T-helper 9 cell (primary cell): ENCODE data around the gene TMEM45A.
"Not testable (repeated sequence)": the region's sequence is repeated elsewhere in the genome, so short reads cannot be mapped to it uniquely, and the experiment has no call there.

ENCODE experiments used
- DNase-seq: peaks from one replicate; pipeline ENCODE4 v3.0.0-alpha.2; 2020

The TMEM45A gene

DNA sequence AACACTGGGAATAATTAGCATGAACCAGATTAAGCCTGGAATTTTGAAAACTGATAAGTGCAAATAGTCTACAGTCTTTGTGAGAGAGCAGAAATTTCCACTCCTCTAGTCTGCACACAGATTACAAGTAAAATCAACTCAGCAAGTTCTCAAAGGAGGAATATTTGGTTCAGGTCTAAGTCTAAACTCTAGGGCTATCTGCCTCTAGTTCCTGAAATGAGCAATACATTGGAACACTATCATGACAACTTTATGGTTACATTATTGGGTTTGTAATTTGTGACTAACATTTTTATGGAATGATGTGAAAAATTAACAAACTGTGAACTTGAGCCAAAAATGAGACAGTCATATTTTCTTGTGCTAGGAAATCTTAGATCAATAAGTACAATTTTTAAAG, 86.2 kb downstream of the TMEM45A start:
- no peak for DNase-seq

DNA sequence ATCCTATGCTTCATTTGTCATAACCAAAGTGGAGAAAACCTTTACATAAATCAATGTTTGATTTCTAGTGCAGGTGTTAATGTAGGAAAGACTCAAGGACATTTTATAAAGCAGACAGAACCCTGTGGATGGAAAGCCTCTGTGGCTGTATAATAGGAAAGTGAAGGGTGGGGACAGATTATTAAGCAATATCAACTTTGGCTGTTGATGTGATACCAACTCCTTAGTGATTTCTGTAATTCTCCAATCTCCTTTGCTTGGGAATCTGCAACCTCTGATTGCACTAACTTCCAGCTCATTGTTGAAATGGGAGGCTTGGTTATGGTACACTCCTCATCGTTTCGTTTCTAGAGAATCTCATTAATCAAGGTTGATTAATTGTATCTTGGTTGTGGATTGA, 87.7 kb downstream of the TMEM45A start:
- no peak for DNase-seq

GRCh38 chr3:100581650-100582049, 89.2 kb downstream of the TMEM45A start:
- no peak for DNase-seq

GRCh38 chr3:100582157-100582556, 89.7 kb downstream of the TMEM45A start:
- not testable (repeated sequence) for DNase-seq

DNA sequence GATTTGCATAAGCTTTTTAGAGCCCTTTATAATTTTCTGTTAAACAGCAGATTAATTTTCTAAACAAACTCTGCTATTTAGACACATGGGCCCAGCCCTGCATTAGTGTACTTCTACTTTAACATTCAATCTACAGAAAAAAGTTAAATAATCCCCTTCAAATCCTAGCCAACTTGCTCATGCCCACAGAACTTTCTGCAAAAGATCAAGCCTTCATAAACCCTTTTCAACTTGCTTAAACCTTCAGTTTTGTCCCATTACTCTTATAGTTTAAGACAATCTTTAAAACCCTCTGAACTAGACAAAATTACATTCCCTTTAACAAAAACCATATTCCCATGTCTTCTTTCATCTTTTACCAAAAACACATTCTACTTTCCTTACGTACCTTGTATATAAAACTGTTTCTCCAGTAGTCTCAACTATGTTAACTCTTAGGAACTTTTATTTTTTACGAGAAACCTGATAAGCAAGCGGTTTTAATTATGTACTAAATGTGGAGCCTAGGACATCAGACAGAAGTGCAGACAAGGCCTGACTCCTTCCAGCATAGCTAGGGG, 91.8 kb downstream of the TMEM45A start:
- no peak for DNase-seq

GRCh38 chr3:100586832-100587231, 94.4 kb downstream of the TMEM45A start:
- no peak for DNase-seq

DNA sequence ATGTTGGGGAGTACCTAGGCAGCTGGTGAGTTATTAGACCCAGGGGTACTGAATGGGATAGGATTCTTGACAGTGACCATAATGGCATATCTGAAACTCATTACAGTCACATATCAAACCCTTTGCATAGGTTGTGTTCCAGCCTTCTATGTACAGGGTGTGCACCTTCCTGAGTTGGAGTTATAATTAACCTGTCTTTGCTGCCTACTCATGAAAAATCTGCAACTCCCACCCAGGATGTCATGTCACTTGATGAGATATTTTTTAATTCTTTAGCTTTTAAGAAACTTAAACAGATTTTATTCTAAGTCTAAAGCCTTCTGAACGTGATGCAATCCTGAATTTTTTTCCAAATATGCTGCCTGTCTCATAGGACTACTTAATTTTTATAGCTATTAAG, 95.8 kb downstream of the TMEM45A start:
- no peak for DNase-seq

- peak; percentile 40 for DNase-seq
Observed at GRCh38 chr3:100590114-100590839, 97.9 kb downstream of the TMEM45A start.

DNA sequence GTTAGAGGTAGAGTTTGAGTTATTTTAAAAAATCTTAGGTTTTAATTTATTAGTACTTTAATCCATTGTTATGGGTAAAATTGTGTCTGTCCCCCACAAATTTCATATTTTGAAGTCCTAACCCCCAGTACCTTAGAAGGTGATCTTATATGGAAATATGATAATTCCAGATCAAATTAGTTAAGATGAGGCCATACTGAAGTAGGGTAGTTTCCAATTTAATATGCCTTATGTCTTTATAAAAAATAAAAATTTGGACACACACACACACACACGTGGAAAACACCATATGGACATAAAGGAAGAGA, 98.4 kb downstream of the TMEM45A start:
- no peak for DNase-seq

- no peak for DNase-seq
Observed at GRCh38 chr3:100591411-100591810, 99.0 kb downstream of the TMEM45A start.

GRCh38 chr3:100600181-100601042, 108.0 kb downstream of the TMEM45A start:
- no peak for DNase-seq

DNA sequence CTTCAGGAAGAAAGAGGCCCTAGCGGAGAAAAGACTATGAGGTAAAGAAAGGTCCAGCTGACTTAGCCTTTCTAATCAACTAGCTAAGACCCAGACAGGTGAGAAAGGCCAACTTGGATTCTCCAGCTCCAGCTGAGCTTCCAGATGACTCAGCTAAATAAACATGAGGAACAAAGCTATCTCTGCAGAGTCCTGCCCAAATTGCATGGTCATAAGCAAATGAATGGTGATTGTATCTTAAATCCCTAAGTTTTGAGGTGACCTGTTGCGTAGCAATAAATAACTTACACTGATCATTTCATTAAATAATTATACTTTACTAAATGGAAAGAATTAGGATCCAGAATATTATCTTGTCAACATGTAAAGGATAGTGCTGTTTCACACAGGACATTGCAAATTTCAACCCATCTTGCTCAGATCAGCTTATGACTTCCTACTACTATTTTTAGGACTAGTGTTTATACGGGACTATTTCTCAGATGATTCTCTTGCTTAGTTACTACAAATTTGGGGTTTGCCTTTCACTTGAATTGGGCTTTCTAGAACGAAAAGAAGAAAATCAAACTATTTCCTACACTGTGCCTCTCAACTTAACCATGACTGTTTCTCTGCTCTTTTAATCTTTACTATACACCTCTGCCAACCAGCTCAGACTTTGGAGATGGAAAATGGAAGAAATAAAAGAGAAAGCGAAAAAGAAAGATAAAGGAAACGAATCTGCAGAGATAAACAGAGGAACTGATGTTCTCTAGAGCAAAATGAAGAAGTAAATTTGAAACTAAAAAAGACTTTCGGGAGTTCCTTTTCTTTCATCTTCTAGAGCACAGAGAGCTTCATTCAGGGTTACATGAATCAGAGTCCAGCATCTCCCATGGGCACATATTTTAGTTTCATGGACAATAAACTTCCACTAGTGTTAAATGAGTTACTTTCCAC, 110.4 kb downstream of the TMEM45A start:
- DNase-seq, result no peak

- DNase-seq, result no peak
Observed at GRCh38 chr3:100603469-100603868, 111.0 kb downstream of the TMEM45A start.

- DNase-seq, result no peak
Observed at GRCh38 chr3:100605358-100605757, 112.9 kb downstream of the TMEM45A start.

DNA sequence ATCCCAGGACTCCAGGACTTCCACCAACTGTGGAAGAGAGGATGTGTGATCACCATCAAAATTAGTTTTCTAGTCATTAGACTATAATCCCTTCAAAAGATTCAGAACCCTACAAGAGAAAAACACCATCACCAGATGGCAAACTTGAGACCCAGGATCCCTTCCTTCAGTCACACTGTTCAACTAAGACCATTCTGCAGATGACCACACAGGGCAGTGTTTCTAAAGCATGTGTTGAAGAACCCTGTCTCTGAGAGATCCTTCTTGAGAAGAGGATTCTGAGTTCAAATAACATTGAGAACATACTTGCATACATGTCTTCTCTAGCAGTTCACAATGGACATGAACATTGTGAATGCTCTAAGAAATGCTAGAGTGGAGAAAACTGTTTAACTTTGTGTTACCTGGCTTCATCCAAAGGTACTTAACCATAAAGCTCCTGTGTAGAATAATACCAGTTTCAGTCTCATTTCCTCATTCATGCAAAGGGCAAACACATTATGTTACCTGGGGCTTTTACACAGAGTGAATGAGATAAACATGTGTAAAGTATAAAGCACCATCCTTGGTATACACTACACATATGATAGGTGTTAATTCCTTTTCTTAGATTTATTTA, 114.6 kb downstream of the TMEM45A start:
- DNase-seq, result no peak

DNA sequence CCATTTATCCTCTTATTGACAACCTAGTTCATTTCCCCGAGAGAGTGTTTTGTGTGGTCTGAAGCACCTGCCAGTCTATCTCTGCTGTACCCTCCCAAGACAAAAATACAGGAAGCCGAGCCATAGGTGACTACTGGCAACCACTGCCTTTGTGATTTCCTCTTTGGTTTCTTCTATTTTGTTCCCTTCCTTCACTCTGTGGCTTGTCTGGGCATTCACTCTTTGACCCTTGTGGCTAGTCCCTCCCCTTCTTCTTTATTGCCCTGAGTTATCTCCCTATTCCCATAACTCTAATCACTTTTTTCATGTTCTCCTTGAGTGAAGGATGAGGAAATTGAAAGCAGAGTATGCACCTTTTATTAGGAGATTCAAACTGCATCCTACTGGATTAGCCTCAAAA, 116.9 kb downstream of the TMEM45A start, which contains the start of gene ADGRG7:
Gene ADGRG7, plus strand, starts transcription at position 297 of the 400 bp plus-strand sequence. CDS start 256 bp downstream, outside the sequence.
- no peak for DNase-seq

DNA sequence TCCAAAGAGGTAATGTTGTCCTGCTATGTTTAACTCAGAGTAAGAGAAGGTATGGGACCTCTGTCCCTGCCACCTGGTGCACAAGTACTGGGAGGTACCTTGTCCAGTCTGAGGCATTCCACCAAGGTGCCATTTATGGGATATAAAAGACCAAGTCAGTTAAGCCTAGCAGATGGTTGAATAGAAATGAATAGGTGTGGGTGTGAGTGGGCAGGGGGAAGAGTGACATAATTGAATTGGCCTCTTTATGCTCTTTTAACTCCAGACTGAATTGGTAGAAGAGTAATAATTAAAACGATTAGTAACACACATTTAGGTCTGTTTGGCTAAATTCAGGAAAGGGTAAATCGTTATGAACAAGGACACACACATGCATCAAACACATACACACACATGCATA, 117.5 kb downstream of the TMEM45A start:
- no peak for DNase-seq

DNA sequence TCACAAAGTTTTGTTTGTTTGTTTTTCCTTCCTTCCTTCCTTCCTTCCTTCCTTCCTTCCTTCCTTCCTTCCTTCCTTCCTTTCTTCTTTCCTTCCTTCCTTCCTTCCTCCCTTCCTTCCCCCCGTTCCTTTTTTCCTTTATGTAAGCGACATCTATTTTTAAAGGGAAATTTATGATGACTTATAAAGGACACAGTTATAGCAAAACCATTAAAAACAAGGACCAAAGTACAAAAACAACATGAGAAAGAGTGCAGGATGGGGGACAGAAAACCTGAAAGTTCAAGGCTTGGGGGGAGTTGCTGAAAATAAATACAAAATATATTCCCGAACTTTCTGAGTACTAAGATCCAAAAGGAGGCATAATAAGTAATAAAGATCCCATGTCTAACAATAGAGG, 118.8 kb downstream of the TMEM45A start:
- no peak for DNase-seq

- DNase-seq, result no peak
Observed at GRCh38 chr3:100613721-100614390, 121.4 kb downstream of the TMEM45A start.

DNA sequence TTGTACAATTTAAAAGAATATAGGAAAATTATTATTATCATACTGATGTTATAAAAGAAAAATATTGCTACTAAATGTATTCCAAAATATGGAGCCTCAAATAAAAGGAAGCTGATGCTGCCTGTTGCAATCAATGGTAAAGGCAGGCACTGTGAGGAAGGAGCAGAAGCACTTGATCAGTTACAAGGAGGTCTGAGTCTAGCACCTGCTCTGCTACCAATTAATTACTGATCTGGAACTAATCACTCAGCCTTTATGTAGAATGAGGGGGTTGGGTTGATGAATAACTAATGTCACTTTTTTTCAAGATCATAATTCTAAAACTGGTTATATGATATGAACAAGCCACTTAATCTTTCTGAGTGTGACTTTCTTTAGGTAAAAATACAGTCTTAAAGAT, 122.5 kb downstream of the TMEM45A start:
- DNase-seq, result no peak

DNA sequence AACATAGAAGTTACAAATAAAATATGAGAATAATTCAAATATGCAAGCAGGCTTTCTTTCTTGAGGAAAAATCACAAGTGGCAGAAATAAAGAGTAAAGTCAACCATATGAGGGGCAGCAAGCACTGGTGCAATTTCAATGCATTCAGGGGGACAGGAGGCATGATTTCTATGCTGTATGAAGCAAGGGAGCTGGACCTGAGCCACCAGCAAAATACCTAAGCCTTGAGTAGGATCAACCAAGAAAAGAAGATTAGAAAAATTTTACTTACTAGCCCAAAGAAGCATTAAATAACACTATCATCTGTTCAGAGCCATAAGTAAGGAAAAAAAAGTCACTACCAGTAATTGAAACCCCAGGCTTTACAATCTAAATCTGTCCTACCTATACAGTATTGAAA, 123.3 kb downstream of the TMEM45A start:
- no peak for DNase-seq

GRCh38 chr3:100621251-100621650, 128.8 kb downstream of the TMEM45A start:
- no peak for DNase-seq
